NCI-H1105 (cell line): ENCODE measurements around the gene PTGER4.
A peak's percentile ranks its signal among the peaks of the same experiment; 100 is the strongest.

Source experiments
- DNase-seq: peaks from one replicate; lab custom pipeline; 2025; lab: John Stamatoyannopoulos, UW

PTGER4 gene

GRCh38 chr5:40669606-40670390 lies 9.9 kb upstream of the PTGER4 start:
- DNase-seq: no peak

GRCh38 chr5:40672425-40672824 lies 7.3 kb upstream of the PTGER4 start:
- DNase-seq: no peak

- no peak for DNase-seq
Observed at GRCh38 chr5:40674661-40675235, 5.0 kb upstream of the PTGER4 start.

GRCh38 chr5:40675396-40676133 lies 4.2 kb upstream of the PTGER4 start:
- no peak for DNase-seq

GRCh38 chr5:40676613-40677343 lies 2.9 kb upstream of the PTGER4 start:
- DNase-seq: no peak

- DNase-seq: no peak
Observed at GRCh38 chr5:40677456-40677855, 2.3 kb upstream of the PTGER4 start.

GRCh38 chr5:40678026-40678425 lies 1.7 kb upstream of the PTGER4 start:
- no peak for DNase-seq

- DNase-seq: no peak
Observed at GRCh38 chr5:40678460-40679147, 1.1 kb upstream of the PTGER4 start.

- peak; percentile 73 for DNase-seq
Observed at GRCh38 chr5:40679148-40679912, 385 bp upstream of the PTGER4 start.

GRCh38 chr5:40680741-40681362 lies 1.1 kb downstream of the PTGER4 start:
- no peak for DNase-seq

- no peak for DNase-seq
Observed at GRCh38 chr5:40681363-40682153, 1.8 kb downstream of the PTGER4 start.

GRCh38 chr5:40682154-40683017 lies 2.7 kb downstream of the PTGER4 start:
- no peak for DNase-seq

- no peak for DNase-seq
Observed at GRCh38 chr5:40683305-40683704, 3.6 kb downstream of the PTGER4 start.

GRCh38 chr5:40685193-40685592 lies 5.5 kb downstream of the PTGER4 start:
- no peak for DNase-seq

- no peak for DNase-seq
Observed at GRCh38 chr5:40685976-40686486, 6.3 kb downstream of the PTGER4 start.

- no peak for DNase-seq
Observed at GRCh38 chr5:40687321-40687720, 7.6 kb downstream of the PTGER4 start.

GRCh38 chr5:40688127-40688761 lies 8.5 kb downstream of the PTGER4 start:
- DNase-seq: peak; percentile 65

- no peak for DNase-seq
Observed at GRCh38 chr5:40688996-40689395, 9.3 kb downstream of the PTGER4 start.
